A172 (cell line): ENCODE data around the gene MGAT5. TPM values are rescaled to one million over a fixed set of nuclear protein-coding genes. Genes with fewer than 3 reads are reported as not detected.
A peak's percentile ranks its signal among the peaks of the same experiment; 100 is the strongest.

Experiments used
- DNase-seq: peaks from one replicate; pipeline ENCODE4 v3.0.0-alpha.2; 2015; ENCODE audit warnings: low spot score
- total RNA-seq: library from RNA; depleted of rRNA; stranded (reverse); fragments of >200 nt; shearing (Covaris generic); gene quantifications from 2 replicates; pipeline ENCODE4 v1.2.3, GENCODE V29; 2014

Gene MGAT5
- total RNA-seq, 1 experiment from 2014 or later, result 31.8 TPM

DNA sequence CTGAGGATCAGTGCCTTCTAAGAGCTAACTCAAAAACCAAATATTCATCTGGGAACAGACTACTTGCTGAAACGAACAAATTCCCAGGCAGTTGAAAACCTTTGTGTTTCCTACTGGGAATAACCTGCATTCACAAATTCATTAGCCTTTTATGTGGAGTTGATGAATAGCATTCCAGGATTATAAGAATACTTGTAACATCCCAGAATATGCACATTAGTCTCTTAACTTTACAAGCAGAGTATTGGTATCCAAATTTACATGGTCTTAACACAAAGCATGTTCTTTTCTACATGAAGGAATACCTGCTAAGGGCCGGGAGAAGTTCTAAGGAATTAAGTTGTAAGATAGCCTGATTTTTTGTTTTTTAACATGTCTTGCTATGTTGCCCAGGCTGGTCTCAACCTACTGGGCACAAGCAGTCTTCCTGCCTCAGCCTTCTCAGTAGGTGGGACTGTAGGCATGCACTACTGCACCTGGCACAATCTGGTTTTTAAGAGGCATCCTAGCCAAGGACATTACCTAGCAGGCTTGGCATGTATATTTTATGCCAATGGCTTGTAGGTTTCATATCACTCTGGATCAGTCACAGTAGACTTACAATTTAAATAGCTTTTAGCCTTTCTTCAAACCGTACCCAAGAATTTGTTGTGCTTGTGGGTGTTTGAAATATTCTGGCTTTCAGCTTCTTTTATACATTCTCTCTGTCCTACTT, 50.7 kb downstream of the MGAT5 start:
- DNase-seq, result no peak

DNA sequence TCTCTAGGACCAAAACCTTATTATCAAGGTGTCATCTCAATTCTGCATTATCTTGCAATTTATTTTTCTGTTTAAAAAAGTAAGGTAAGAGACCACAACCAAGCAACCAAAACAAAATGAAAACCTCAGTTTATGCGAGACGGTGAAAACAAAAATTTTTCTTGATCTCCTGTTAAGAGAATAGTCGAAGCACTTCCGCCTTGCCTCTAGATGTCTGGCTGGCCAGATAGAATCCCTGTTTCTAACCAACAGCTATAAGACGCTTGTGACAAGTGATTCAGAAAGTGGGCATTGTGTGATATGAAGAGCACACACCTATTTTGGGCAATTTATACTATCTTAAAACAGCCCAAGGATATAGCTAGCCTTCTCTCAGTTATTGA, 51.2 kb downstream of the MGAT5 start:
- no peak for DNase-seq

DNA sequence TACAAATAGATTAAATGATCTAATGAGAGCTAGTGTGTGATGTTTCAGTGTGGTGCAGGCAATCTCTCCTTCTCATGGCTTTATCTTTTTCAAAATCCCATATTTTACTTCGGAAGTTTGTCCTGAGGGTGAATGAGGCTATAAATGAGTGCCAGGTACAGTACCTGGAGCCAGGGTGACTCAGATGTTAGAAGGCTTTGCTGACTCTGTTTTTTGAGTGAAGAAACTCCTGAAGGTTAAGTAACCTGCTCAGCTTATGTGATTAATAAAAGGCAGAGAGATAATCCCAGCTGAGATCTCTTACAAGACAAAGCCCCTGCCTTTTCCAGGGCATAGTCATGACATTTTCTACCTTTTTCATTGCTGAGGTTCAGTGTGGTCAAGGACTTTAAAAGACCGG, 52.6 kb downstream of the MGAT5 start:
- no peak for DNase-seq

GRCh38 chr2:134307334-134307733, 53.5 kb downstream of the MGAT5 start:
- peak; percentile 66 for DNase-seq

GRCh38 chr2:134308474-134309385, 54.9 kb downstream of the MGAT5 start:
- DNase-seq, result no peak

GRCh38 chr2:134310107-134311079, 56.5 kb downstream of the MGAT5 start:
- peak; percentile 12 for DNase-seq

GRCh38 chr2:134312482-134312881, 58.6 kb downstream of the MGAT5 start:
- DNase-seq, result no peak

DNA sequence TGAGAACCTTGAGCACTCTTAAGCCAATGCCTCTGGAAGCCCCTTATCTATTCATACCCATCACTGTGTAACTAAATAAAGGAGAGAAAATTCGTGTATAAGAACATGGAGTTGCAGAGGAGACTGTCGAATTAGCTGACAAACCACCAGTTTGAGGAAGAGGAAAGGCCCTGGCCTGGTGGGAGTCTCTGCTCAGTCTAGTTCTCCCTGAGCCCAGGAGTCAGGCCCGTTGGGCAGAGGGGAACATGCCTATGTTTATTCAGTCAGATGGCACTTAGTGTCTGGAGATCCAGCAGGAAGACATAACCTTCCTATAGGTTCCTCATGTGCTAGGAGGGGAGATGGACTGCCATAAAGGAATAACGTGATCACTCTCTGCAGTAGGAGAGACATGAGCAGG, 60.3 kb downstream of the MGAT5 start:
- DNase-seq, result no peak

DNA sequence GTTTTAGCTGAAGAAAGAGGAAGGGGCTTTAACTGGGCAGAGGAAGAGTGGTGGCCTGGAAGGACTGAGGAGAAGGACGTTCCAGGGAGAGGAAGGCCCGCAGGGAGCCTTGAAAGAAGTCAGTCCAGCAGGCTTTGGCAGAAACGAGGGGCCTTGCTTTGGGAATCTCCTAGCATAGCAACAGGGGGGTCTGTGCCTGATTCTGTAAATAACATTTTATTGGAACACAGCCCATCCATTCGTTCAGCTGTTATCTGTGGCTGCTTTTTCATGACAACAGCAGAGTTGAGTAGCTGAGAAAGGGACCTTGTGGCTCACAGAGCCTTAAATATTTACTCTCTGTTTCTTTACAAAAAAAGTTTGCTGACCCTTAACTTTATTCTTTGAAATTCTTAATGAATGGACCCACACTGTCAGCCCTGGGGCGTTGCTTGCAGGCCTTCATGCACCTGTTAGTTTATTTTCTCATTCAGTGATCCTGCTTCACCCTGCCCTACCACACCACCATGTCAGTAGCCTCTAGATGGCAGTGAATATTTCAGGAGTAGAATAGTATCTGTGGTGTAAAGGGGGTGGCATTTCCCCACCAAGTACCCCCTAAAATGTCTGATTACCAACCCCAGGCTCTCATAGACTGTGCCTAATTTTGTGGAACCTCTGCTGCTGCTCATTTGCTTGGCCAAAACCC, 61.0 kb downstream of the MGAT5 start:
- no peak for DNase-seq

DNA sequence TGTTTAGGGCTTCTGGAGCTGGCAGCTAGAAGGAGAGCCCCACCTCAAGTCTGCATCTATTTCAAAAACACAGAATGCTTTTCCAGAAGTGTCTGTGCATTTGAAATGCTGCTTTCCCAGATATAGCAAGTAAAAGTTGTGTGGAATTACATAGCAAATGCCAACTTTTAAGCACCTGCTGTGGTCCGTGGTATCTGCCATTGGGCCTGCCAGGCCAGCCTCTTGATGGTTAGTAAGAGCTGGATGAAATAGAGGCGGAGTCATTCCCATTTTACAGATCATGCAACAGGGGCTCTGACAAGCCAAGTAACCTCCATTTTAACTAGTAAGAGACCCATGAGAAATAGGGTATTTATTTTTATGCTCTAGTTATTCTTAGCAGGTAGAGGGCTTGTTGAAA, 61.6 kb downstream of the MGAT5 start:
- no peak for DNase-seq

GRCh38 chr2:134319596-134320254, 65.9 kb downstream of the MGAT5 start:
- DNase-seq, result no peak

DNA sequence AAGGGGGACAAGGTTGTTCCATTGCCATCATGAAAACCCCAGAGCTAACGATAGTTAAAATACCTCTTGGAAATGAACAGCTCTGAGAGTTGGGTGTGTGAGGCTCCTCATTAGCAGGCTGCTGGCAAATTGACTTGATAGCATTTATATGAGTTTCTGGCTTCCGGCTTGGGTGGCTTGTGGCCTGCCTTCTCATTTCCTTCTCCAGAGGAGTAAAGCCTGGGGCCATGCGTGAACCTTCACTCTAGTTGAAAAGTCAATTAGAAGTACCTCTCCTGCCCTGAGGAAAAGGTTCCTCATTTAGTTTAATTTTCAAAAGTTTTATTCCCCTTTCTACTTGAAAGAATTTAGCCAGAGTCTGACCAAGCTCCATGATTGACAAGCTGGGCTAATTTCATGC, 67.1 kb downstream of the MGAT5 start:
- DNase-seq, result no peak

DNA sequence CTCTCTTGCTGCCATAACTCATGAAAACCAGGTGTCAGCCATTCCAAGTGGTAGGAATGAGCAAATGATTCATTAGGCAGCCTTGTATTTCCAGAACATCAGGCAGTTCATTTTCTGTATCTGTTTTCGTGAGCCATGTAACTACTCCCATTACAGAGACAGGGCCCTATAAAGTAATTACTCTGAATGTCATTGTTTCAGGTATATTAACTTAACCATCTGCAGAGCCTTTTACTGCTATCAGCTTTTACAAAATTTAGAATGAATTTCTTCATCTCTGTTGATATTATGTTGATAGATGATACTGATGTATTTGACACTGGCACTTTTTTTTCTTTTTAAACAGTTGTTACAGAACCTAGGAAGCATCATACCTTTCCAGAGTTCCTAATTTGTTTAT, 69.9 kb downstream of the MGAT5 start:
- DNase-seq, result no peak

DNA sequence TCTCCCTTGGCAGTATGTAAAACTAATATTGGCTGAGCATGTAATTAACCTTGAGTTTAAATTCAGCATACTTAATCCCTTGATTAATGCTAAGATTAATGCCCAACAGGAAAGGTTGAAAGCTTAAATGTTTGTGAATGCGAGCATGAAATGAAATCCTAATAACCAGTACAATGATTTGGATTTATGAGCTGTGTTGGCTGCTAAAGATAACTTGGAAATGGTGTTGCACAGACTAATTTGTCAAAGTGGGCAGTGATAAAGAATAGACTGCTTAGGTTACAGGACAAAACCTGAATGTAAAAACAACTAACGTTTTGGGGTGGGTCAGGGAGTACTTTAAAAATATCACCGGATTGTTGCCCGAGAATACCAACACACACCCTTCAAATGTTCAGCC, 70.6 kb downstream of the MGAT5 start:
- DNase-seq, result no peak

- no peak for DNase-seq
Measured at GRCh38 chr2:134324947-134325346, 71.1 kb downstream of the MGAT5 start.

- DNase-seq, result no peak
Measured at GRCh38 chr2:134325696-134326095, 71.8 kb downstream of the MGAT5 start.

DNA sequence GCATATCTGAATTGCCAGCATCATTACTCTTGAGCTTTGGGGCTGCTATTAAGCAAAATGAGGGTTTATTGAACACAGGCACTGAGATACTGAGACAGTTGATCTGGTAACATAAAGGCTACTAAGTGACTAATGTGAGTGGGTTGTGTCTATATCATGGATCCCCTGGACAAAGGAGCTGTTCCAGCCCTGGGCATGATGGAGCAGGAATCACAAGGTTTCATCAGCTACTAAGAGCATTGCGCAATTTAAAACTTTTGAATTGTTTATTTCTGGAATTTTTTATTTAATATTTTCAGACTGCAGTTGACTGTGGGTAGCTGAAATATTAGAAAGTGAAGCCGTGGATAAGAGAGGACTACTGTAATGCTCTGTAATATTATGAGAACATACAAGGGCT, 73.5 kb downstream of the MGAT5 start:
- DNase-seq, result no peak

DNA sequence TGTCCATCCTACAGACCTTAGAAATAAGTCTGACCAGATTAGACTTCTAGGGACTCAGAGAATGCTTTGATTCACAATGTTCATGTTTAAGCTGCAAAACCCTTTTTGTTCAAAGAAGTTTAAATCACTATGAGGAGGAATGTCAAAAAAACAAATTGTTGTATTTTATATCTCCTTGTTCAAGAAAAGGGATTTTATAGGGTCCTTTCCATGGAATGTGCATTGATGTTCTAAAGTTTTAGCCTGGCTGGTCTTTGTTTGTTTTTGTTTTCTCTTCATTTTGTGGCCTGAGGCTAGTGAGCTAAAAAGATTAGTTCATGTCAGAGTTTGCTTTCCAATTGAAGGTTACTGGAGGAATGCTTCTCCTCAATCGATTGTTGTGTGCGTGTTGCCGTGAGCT, 77.2 kb downstream of the MGAT5 start:
- DNase-seq, result no peak

DNA sequence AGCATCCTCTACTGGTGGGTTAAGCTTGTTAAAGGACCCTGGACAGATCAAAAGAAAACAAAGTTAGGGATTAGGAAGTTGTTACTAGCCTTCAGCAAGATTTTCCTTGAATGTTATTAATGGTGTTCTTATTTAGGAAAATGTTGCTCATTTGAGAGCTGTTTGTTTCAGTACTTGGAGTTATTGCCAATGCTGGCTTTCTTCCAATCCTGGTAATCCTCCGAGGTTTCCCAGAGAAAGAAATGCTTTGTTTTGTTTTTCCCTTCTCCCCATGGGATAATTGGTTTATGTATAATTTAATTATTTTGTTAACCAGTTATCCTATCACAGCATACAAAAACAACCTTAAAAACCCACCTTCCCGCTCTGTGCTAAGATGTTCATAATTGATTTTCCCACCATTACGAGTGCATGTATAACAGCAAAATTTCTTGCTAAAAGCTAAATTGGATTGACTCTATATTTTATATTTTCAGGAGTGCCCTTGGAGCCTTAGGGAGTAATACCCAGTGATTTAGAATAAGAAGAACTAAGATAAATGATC, 79.8 kb downstream of the MGAT5 start:
- no peak for DNase-seq

DNA sequence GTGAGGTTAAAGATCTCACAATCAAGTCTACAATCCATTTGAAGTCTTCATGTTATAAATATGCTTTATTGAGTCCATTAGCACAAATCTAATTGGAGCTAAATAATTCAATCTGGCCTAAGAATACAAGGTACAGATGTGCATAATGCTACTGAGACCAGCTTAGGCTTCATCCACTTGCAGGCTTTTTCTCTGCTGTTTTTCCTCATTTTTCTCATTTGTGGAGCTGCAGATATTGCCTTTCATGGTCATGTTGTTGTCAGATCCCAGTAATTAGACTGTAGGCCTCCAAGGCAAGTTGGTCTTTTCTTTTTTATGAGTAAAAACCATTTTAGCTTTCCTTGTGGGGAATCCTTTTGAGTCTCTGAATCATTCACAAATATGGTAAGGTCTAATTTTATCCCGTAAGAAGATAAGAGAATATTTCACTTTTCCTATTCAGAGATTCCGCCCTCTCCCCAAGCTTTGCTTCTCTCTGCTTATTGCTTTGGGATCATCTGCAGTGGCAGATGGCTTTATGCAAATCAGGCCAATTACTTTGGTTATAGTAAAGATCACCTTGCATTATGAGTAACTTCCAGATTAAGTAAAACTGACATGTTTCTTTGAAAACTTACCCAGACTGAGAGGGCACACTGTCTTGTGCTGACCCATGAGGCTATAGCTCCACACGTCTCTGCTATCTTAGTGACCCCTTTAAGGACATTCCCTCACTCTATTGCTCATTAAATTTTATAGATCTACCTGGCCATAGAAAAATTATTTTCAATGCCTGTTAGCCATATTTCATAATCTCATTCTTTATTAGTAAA, 80.9 kb downstream of the MGAT5 start:
- no peak for DNase-seq
